ENCODE measurements around the gene PIK3CD. TPM values are rescaled to one million over a fixed set of nuclear protein-coding genes. Genes with fewer than 3 reads are reported as not detected.

PIK3CD gene
- total RNA-seq, 1 experiment from 2014 or later: 0.77 TPM

GRCh38 chr1:9668080-9668479 lies 16.5 kb downstream of the PIK3CD start:
- Histone ChIP-seq H3K27me3 (replicated peaks; ENCODE audit: control insufficient read depth, insufficient read depth, low read length) (no peaks in the 10 kb centered on the region), H3K4me1 (no peaks in the 10 kb centered on the region), H3K36me3 (ENCODE audit: control insufficient read depth, insufficient read depth, low read length) (no peaks in the 10 kb centered on the region), H3K4me3 (ENCODE audit: low read depth, low read length) (no peak overlapping the region), H3K9me3 (no peaks in the 10 kb centered on the region)
- H3K27ac Mint-ChIP-seq (ENCODE audit: unreplicated experiment): no peak overlapping the region
- TF ChIP-seq CTCF (IDR thresholded peaks at IDR 0.05; ENCODE audit: insufficient read depth in 1 of 2, low read depth in 1 of 2, low read length in 1 of 2, severe bottlenecking in 1 of 2, unreplicated experiment in 1 of 2): no peak
- no peaks in the 10 kb centered on the region for H3K4me1 Mint-ChIP-seq (ENCODE audit: low read depth, unreplicated experiment)
- BruUV-seq (replicated peaks): no TSS peak
- intact Hi-C loops (cut with micrococcal nuclease; ENCODE audit: unreplicated experiment): no loop called here
- POLR2A ChIA-PET: no interaction called here
- DNase-seq: no peak
- CTCF ChIA-PET: no interaction called here
- no peak overlapping the region for H3K4me3 Mint-ChIP-seq (ENCODE audit: unreplicated experiment)
- H3K36me3 Mint-ChIP-seq (ENCODE audit: insufficient read depth, unreplicated experiment): no peaks in the 10 kb centered on the region
- peaks cover 2% of the 10 kb centered on the region for H3K27me3 Mint-ChIP-seq (ENCODE audit: insufficient read depth, unreplicated experiment)
- H3K9me3 Mint-ChIP-seq (ENCODE audit: unreplicated experiment): no peaks in the 10 kb centered on the region

DNA sequence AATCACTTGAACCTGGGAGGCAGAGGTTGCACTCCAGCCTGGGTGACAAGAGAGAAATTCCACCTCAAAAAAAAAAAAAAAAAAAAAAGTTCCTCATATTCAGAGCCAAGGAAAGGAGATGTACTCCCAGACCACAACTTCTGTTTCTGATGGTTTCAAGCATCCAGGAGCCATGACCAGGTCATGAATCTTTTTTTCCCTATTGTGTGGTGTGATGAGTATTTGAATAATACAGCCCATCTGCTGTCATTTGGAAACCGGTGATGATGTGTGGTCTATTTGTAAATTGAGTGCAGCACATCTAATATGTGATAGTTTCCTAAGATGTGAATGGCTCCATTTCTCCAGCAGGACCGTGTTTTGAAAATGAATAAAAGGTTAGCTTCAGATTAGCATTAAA lies 18.6 kb downstream of the PIK3CD start:
- Mint-ChIP-seq H3K27me3 (ENCODE audit: insufficient read depth, unreplicated experiment) (peaks cover 2% of the 10 kb centered on the region), H3K27ac (ENCODE audit: unreplicated experiment) (no peak overlapping the region), H3K4me1 (ENCODE audit: low read depth, unreplicated experiment) (no peaks in the 10 kb centered on the region), H3K9me3 (ENCODE audit: unreplicated experiment) (no peaks in the 10 kb centered on the region), H3K4me3 (ENCODE audit: unreplicated experiment) (no peak overlapping the region), H3K36me3 (ENCODE audit: insufficient read depth, unreplicated experiment) (no peaks in the 10 kb centered on the region)
- ChIA-PET POLR2A (no interaction called here), CTCF (no interaction called here)
- Histone ChIP-seq H3K9me3 (no peaks in the 10 kb centered on the region), H3K4me3 (ENCODE audit: low read depth, low read length) (no peak overlapping the region), H3K4me1 (no peaks in the 10 kb centered on the region), H3K27me3 (replicated peaks; ENCODE audit: control insufficient read depth, insufficient read depth, low read length) (no peaks in the 10 kb centered on the region), H3K36me3 (ENCODE audit: control insufficient read depth, insufficient read depth, low read length) (no peaks in the 10 kb centered on the region)
- intact Hi-C loops (cut with micrococcal nuclease; ENCODE audit: unreplicated experiment): no loop called here
- BruUV-seq (replicated peaks): no TSS peak
- no peak for TF ChIP-seq CTCF (IDR thresholded peaks at IDR 0.05; ENCODE audit: insufficient read depth in 1 of 2, low read depth in 1 of 2, low read length in 1 of 2, severe bottlenecking in 1 of 2, unreplicated experiment in 1 of 2)
- DNase-seq: no peak

DNA sequence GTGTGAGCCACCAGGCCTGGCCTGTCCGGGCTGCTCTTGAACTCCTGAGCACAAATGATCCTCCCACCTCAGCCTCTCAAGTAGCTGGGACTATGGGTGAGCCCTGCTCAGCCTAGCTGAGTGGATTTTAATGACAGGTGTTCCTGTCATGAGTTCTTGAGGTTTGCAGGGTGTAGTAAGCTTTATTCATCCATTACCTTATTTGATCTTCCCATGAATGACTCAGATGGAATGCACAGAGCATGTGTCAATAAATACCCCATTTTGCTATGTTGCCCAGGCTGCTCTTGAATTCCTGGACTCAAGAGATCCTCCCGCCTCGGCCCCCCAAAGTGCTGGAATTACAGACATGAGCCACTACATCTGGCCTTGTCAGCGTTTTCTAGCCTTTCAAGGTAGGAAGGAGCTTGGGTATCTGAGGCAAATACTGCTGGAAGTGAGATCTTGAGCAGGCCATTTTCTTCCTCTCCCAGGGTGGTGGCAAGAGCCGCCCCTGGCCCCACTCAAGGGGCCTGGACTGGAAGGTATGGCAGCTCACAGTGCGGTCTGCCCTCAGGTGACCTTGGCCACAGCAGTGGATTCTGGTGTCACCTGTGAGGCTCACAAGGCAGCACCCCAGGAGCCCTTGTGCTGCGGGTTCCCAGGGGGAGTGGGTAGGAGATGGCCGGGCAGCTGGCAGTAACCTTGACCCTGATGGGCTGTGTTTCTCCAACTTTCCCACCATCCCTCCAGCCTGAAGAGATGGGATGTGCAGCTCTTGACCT lies 20.0 kb downstream of the PIK3CD start:
- H3K4me1 ChIP-seq: no peaks in the 10 kb centered on the region
- no peak for DNase-seq
- H3K4me3 ChIP-seq (ENCODE audit: low read depth, low read length): no peak overlapping the region
- BruUV-seq (replicated peaks): no TSS peak
- Mint-ChIP-seq H3K27ac (ENCODE audit: unreplicated experiment) (no peak overlapping the region), H3K36me3 (ENCODE audit: insufficient read depth, unreplicated experiment) (peaks cover 6% of the 10 kb centered on the region), H3K4me1 (ENCODE audit: low read depth, unreplicated experiment) (no peaks in the 10 kb centered on the region), H3K4me3 (ENCODE audit: unreplicated experiment) (no peak overlapping the region), H3K27me3 (ENCODE audit: insufficient read depth, unreplicated experiment) (no peaks in the 10 kb centered on the region), H3K9me3 (ENCODE audit: unreplicated experiment) (no peaks in the 10 kb centered on the region)
- ChIA-PET CTCF (no interaction called here), POLR2A (no interaction called here)
- TF ChIP-seq CTCF (IDR thresholded peaks at IDR 0.05; ENCODE audit: insufficient read depth in 1 of 2, low read depth in 1 of 2, low read length in 1 of 2, severe bottlenecking in 1 of 2, unreplicated experiment in 1 of 2): no peak
- no peaks in the 10 kb centered on the region for H3K36me3 ChIP-seq (ENCODE audit: control insufficient read depth, insufficient read depth, low read length)
- H3K9me3 ChIP-seq: no peaks in the 10 kb centered on the region
- intact Hi-C loops (cut with micrococcal nuclease; ENCODE audit: unreplicated experiment): no loop called here
- H3K27me3 ChIP-seq (replicated peaks; ENCODE audit: control insufficient read depth, insufficient read depth, low read length): no peaks in the 10 kb centered on the region
